Measurements from ENCODE around the gene RPL7L1.
A peak's percentile ranks its signal among the peaks of the same experiment; 100 is the strongest.
"Not testable (repeated sequence)": the region's sequence is repeated elsewhere in the genome, so short reads cannot be mapped to it uniquely, and the experiment has no call there.

Gene RPL7L1

GRCh38 chr6:42894041-42894828 is 14.8 kb downstream of the RPL7L1 start:
- not testable (repeated sequence) for DNase-seq

GRCh38 chr6:42896178-42896719 is 16.8 kb downstream of the RPL7L1 start:
- no peak for DNase-seq

GRCh38 chr6:42898891-42899361 is 19.5 kb downstream of the RPL7L1 start:
- peak; percentile 61 for DNase-seq

GRCh38 chr6:42899871-42900270 is 20.5 kb downstream of the RPL7L1 start:
- DNase-seq = no peak

- DNase-seq = peak; percentile 44
Measured at GRCh38 chr6:42901538-42901957, 22.1 kb downstream of the RPL7L1 start.

GRCh38 chr6:42902429-42903263 is 23.2 kb downstream of the RPL7L1 start:
- not testable (repeated sequence) for DNase-seq

- no peak for DNase-seq
Measured at GRCh38 chr6:42904467-42904866, 25.1 kb downstream of the RPL7L1 start.

GRCh38 chr6:42907336-42907735 is 27.9 kb downstream of the RPL7L1 start:
- DNase-seq = no peak

- DNase-seq = no peak
Measured at GRCh38 chr6:42909835-42910234, 30.4 kb downstream of the RPL7L1 start.

- no peak for DNase-seq
Measured at GRCh38 chr6:42911171-42912021, 32.0 kb downstream of the RPL7L1 start.

GRCh38 chr6:42914546-42914945 is 35.1 kb downstream of the RPL7L1 start:
- no peak for DNase-seq

- no peak for DNase-seq
Measured at GRCh38 chr6:42915732-42916131, 36.3 kb downstream of the RPL7L1 start, which contains the start of gene PTCRA. Gene PTCRA (plus strand): TSS chr6:42916053. CDS start chr6:42916070, 17 bp downstream.

GRCh38 chr6:42916288-42916687 is 36.9 kb downstream of the RPL7L1 start:
- DNase-seq = no peak

- no peak for DNase-seq
Measured at GRCh38 chr6:42921801-42922200, 42.4 kb downstream of the RPL7L1 start.

GRCh38 chr6:42923666-42924065 is 44.2 kb downstream of the RPL7L1 start:
- no peak for DNase-seq

- DNase-seq = no peak
Measured at GRCh38 chr6:42925248-42925857, 45.9 kb downstream of the RPL7L1 start.

- peak; percentile 88 for DNase-seq
Measured at GRCh38 chr6:42928986-42929820, 49.8 kb downstream of the RPL7L1 start, which contains the start of gene CNPY3. Gene CNPY3 (plus strand): TSS chr6:42929480. CDS start chr6:42929571, 91 bp downstream.

- DNase-seq = peak; percentile 58
Measured at GRCh38 chr6:42929821-42930360, 50.5 kb downstream of the RPL7L1 start.

- DNase-seq = no peak
Measured at GRCh38 chr6:42932412-42932811, 53.0 kb downstream of the RPL7L1 start.

GRCh38 chr6:42933205-42933604 is 53.8 kb downstream of the RPL7L1 start:
- DNase-seq = no peak

All from effector CD8-positive, alpha-beta T cell (primary cell).